8988T (cell line): ENCODE measurements around the gene LCE6A.

Experiments
- DNase-seq: peaks from one replicate; pipeline ENCODE4 v3.0.0; 2011

Gene LCE6A

GRCh38 chr1:152842556-152842955 lies at the start of gene LCE6A:
Gene LCE6A (plus strand): TSS chr1:152842856. CDS start chr1:152843521, 665 bp downstream.
- no peak for DNase-seq

- DNase-seq: no peak
These were observed 47.0 kb upstream of the LCE6A start for GRCh38 chr1:152795686-152796085.

GRCh38 chr1:152796421-152796820 lies 46.2 kb upstream of the LCE6A start, which contains the start of gene LCE1D:
Gene LCE1D (plus strand): TSS chr1:152796721. CDS start chr1:152797795, 1,074 bp downstream.
- DNase-seq: no peak

- no peak for DNase-seq
These were observed 41.3 kb upstream of the LCE6A start for GRCh38 chr1:152801333-152801732.

- no peak for DNase-seq
These were observed 36.1 kb upstream of the LCE6A start, which contains the start of gene LCE1C for GRCh38 chr1:152806576-152806975. Gene LCE1C (minus strand): TSS chr1:152806651. CDS start chr1:152805478, 1,173 bp downstream.

- no peak for DNase-seq
These were observed 31.6 kb upstream of the LCE6A start for GRCh38 chr1:152811050-152811449.

GRCh38 chr1:152811671-152812070 lies 31.0 kb upstream of the LCE6A start, which contains the start of gene LCE1B:
Gene LCE1B (plus strand): TSS chr1:152811971. CDS start chr1:152812447, 476 bp downstream.
- no peak for DNase-seq

- DNase-seq: no peak
These were observed 25.3 kb upstream of the LCE6A start for GRCh38 chr1:152817309-152817708.

- DNase-seq: no peak
These were observed 19.4 kb upstream of the LCE6A start for GRCh38 chr1:152823294-152823693.

GRCh38 chr1:152824964-152825363 lies 17.7 kb upstream of the LCE6A start:
- no peak for DNase-seq

GRCh38 chr1:152827173-152827572 lies 15.5 kb upstream of the LCE6A start, which contains the start of gene LCE1A:
Gene LCE1A (plus strand): TSS chr1:152827473. CDS start chr1:152827473, 0 bp downstream.
- DNase-seq: no peak

GRCh38 chr1:152836870-152837269 lies 5.8 kb upstream of the LCE6A start:
- no peak for DNase-seq

GRCh38 chr1:152855661-152856060 lies 13.0 kb downstream of the LCE6A start:
- no peak for DNase-seq

- DNase-seq: no peak
These were observed 15.4 kb downstream of the LCE6A start for GRCh38 chr1:152858062-152858461.

- no peak for DNase-seq
These were observed 17.0 kb downstream of the LCE6A start, which contains the start of gene LCE7A for GRCh38 chr1:152859696-152860095. Gene LCE7A (plus strand): TSS chr1:152859996. CDS start chr1:152860698, 702 bp downstream.

- no peak for DNase-seq
These were observed 17.5 kb downstream of the LCE6A start for GRCh38 chr1:152860129-152860528.

- DNase-seq: no peak
These were observed 18.7 kb downstream of the LCE6A start for GRCh38 chr1:152861374-152861773.

- DNase-seq: no peak
These were observed 21.8 kb downstream of the LCE6A start for GRCh38 chr1:152864443-152864842.

GRCh38 chr1:152866321-152866720 lies 23.7 kb downstream of the LCE6A start:
- DNase-seq: no peak

- peak; percentile 40 for DNase-seq
These were observed 27.3 kb downstream of the LCE6A start for GRCh38 chr1:152869808-152870419.

- no peak for DNase-seq
These were observed 28.4 kb downstream of the LCE6A start for GRCh38 chr1:152870831-152871730.

- no peak for DNase-seq
These were observed 29.1 kb downstream of the LCE6A start for GRCh38 chr1:152871731-152872126.

GRCh38 chr1:152873495-152873894 lies 30.8 kb downstream of the LCE6A start:
- DNase-seq: no peak

- DNase-seq: no peak
These were observed 34.2 kb downstream of the LCE6A start for GRCh38 chr1:152876827-152877226.
